GM18861 (cell line): ENCODE results near the gene TUBGCP2.
"Not testable (repeated sequence)": the region's sequence is repeated elsewhere in the genome, so short reads cannot be mapped to it uniquely, and the experiment has no call there.

Experiments
- ATAC-seq: cut with Tn5 transposase; IDR thresholded peaks from one replicate; pipeline ENCODE4 v1.9.1; 2021; ENCODE audit not compliant: unreplicated experiment

TUBGCP2 gene

GRCh38 chr10:133325440-133326222 is 17.0 kb upstream of the TUBGCP2 start:
- ATAC-seq = no peak

- no peak for ATAC-seq
Observed at GRCh38 chr10:133324857-133325260, 16.2 kb upstream of the TUBGCP2 start.

DNA sequence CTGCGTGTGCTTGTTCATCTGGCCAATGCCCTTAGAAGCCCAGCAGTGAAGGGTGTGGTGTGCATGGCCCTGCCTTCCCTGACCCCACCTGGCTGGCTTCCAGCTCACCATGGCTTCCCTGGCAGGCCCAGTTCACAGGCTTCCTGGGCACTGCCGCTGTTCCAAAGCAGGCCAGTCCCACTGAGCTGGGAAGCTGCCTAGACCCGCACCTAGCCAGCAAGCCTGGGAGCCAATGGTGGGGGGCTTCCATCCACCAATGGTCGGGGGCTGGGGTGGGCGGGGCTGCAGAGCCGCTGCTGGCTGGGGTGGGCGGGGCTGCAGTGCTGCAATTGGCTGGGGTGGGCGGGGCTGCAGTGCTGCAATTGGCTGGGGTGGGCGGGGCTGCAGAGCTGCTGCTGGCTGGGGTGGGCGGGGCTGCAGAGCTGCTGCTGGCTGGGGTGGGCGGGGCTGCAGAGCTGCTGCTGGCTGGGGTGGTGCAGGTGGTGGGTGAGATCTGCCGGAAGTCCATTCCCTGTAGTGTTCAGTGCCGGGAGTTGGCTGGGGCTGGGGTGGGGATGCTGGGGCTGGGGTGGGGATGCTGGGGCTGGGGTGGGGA is 15.6 kb upstream of the TUBGCP2 start:
- no peak for ATAC-seq

- ATAC-seq = not testable (repeated sequence)
Observed at GRCh38 chr10:133322064-133322709, 13.5 kb upstream of the TUBGCP2 start.

DNA sequence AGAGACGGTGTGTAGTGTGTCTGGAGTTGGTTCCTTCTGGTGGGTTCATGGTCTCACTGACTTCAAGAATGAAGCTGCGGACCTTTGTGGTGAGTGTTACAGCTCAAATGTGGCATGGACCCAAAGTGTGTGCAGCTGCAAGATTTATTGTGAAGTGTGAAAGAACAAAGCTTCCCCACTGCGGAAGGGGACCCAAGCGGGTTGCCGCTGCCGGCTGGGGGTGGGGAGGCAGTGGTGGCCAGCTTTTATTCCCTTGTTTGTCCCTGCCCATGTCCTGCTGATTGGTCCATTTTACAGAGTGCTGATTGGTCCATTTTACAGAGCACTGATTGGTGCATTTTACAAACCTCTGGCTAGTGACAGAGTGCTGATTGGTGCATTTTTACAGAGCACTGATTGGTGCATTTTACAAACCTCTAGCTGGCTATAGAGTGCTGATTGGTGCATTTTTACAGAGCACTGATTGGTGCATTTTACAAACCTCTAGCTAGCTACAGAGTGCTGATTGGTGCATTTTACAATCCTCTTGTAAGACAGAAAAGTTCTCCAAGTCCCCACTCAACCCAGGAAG is 12.3 kb upstream of the TUBGCP2 start:
- ATAC-seq = not testable (repeated sequence)

GRCh38 chr10:133318494-133319127 is 9.9 kb upstream of the TUBGCP2 start:
- peak; percentile 69 for ATAC-seq

DNA sequence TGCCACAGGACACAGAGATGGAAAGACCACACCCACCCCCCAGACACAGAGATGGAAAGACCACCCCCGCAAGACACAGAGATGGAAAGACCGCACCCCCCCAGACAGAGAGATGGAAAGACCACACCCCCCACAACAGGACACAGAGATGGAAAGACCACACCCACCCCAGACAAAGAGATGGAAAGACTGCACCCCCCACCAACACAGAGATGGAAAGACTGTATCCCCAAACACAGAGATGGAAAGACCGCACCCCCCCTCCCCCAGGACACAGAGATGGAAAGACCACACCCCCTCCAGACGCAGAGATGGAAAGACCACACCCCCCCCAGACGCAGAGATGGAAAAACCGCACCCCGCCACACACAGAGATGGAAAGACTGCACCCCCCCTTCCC is 8.1 kb upstream of the TUBGCP2 start:
- no peak for ATAC-seq

DNA sequence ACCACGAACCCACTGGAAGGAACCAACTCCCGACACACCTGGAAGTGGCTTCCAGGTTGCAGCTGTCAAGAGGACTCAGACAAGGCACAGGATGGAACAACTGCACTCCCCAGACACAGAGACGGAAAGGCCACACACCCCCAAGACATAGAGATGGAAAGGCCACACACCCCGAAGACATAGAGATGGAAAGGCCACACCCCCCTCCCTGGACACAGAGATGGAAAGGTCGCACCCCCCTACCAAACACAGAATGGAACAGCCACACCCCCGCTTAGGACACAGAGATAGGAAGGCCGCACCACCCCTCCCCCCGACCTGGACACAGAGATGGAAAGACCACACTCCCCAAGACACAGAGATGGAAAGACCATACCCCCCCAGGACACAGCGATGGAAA is 7.6 kb upstream of the TUBGCP2 start:
- ATAC-seq = no peak

DNA sequence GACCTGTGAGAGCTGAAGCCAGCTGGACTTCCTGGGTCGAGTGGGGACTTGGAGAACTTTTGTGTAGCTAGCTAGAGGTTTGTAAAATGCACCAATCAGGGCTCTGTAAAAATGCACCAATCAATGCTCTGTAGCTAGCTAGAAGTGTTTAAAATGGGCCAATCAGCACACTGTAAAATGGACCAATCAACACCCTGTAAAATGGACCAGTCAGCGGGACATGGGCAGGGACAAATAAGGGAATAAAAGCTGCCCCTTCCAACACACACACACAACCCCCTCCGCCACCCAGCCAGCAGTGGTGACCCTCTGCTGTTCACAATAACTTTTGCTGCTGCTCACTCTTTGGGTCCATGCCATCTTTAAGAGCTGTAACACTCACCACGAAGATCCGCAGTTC is 7.2 kb upstream of the TUBGCP2 start:
- ATAC-seq = no peak

DNA sequence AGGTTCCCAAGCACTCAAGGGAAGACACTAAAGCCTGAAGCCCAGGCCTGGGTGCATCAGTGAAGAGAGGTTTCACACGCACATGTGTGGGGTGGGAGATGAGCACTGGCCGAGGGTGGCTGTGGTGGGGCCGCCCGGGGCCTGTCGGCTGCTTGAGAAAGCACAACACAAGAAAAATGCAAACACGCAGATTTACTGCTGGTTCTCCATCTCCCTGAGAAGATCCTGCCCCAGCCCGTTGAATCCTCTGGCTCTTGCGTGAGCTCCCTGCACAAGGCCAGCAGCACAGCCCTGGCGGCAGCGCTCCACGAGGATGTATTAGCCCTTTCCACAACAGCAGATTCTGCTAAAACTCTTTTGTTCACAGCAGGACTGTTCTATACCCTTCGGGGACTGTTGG is 6.2 kb upstream of the TUBGCP2 start:
- no peak for ATAC-seq

- no peak for ATAC-seq
Observed at GRCh38 chr10:133313192-133313591, 4.5 kb upstream of the TUBGCP2 start.

DNA sequence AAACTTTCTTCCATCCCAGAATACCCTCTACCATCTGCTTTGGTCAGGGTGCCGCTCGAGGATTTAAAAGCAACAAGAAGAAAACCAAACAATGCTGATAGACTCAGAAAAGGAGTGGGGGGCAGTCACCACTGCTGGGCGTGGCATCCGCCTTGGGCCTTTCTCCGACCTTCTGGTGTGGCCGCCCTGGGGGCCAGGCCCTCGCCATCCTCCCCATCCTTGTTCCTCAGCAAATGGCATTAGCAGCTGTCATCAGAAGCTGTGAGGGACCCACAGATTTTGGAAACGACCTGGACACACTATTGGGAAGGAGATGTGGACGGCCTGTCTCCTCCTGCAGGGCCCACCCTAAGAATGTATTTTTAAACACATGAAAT is 4.1 kb upstream of the TUBGCP2 start:
- no peak for ATAC-seq

DNA sequence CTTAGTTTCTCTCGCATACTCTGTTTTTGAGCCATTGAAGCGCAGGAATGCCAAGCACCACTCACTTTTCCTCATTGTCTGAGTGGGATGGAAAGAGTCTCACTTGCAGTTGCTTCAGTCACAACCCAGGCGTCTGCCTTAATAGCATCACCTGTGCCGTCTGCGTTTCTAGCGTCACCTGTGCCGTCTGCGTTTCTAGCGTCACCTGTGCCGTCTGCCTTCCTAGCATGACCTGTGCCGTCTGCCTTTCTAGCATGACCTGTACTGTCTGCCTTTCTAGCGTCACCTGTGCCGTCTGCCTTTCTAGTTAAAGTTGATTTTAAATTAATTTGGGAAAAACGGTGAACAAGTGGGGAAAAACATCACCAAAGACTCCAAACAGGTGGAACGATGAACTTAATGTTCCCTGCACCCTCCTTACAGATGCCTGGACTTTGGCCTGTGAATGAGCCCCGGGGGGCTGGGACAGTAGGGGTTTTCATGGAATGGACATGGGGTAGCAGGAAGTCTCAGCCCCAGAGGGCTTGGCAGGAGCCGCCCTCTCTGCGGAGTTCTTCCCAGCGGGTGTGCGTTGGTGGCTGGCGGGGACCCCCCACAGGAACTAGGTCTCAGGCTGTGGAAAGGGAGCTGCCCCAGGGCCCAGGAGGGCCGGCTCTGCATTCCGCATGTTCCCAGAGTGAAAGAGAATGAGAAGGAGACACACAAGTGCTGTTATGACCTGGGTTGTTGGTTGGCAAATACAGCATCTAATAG is 3.5 kb upstream of the TUBGCP2 start:
- no peak for ATAC-seq

- no peak for ATAC-seq
Observed at GRCh38 chr10:133311570-133311969, 2.9 kb upstream of the TUBGCP2 start.

DNA sequence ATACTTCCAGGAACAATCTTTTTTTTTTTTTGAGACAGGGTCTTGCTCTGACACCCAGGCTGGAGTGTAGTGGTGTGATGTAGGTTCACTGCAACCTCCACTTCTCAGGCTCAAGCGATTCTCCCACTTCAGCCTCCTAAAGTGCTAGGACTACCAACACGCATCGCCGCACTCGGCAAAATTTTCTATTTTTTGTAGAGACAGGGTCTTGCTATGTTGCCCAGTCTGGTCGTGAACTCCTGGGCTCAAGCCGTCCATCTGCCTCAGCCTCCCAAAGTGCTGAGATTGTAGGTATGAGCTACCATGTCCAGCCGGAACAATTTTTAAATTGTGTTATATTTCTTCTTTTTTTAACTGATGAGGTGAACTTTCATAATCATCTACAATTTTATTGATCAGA is 2.1 kb upstream of the TUBGCP2 start:
- no peak for ATAC-seq

DNA sequence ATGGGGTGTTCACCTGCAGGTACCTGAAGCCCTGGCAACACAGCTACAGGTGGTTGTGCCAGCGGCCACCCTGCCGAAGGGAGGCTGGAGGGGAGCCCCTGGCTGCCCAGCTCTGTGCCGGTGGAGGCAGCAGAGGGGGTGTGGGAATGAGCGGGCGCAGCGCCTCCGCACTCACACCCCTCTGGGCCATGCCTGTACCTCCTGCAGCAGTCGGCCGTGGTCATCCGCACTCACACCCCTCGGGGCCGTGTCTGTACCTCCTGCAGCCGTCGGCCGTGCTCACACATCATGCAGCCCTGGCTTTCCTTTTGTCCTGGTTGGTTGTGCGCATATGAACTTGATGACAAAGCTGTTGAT is 1.7 kb upstream of the TUBGCP2 start:
- no peak for ATAC-seq

GRCh38 chr10:133309720-133310398 is 1.2 kb upstream of the TUBGCP2 start:
- ATAC-seq = no peak

DNA sequence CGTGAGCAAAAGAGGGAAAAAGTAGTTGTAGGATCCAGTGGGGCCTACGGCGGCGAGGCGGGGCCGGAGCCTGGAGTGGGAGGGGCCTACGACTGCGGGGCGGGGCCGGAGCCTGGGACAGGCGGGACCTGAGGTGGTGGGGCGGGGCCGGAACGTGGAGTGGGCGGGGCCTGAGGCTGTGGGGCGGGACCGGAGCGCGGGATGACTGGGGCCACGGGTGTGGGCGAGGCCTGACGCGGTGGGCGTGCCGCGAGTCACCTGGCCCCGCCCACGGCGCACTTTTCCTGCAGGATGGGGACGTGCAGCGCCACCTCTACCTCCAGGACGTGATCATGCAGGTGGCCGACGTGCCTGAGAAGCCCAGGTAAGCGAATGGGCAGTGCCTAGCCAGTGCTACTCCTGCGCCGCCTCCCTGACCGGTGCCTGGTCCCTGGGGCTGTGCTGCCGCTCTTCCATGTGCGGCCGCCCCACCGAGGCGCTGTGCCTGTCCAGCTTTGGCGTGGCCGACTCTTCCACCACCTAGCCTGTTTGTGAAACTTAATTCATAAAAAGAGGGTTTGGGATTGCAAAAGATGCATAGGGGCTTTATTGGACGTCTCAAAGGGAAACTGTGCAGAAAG is 538 bp upstream of the TUBGCP2 start:
- ATAC-seq = peak; percentile 59

DNA sequence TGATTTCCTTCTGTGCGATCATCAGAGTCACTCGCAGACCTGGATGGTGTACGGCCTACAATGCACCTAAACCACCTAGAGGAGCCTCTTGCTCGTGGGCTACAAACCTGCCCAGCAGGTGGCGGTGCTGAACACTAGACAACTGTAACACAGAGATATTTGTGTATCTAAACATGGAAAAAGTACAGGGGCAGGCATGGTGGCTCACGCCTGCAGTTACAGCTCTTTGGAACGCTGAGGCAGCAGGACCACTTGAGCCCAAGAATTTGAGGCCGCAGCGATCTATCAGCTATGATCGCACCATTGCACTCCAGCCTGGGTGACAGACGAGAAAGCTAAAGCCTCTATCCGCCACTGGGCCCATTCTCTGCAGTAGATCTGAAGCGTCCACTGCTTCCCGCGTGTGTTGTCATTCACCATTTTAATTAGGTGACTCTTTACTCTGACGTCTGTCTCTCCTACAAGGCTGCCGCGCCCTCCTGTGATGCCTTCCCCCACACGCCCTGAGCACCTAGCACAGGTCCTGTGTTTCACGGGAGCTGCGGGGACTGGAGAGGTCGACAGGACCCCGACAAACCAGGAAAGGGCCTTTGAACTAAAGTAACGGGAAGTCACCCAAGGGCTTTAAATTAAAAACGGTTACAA is 774 bp downstream of the TUBGCP2 start:
- ATAC-seq = peak; percentile 39
